ENCODE data around the gene IGF2BP1.
"Not testable (repeated sequence)": the region's sequence is repeated elsewhere in the genome, so short reads cannot be mapped to it uniquely, and the experiment has no call there.

The IGF2BP1 gene

DNA sequence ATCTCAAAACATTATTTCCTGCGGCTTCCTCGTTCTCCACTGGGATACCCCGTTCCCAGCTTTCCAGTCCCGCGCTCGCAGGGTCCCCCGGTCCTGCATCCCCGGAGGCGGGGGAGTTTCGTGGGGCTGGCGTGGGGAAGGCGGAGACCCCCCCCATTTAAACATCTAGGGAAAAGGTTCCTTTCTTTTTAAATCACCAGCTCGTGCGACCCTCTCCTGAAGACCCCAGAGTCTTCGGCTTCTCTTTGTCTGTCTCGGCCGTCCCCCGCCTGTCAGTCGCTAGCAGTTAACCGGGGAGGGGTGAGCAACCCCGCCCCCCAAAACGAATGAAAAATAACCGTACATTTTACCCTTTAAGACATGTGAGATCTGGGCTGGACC is 473 bp upstream of the IGF2BP1 start:
- DNase-seq, result no peak

DNA sequence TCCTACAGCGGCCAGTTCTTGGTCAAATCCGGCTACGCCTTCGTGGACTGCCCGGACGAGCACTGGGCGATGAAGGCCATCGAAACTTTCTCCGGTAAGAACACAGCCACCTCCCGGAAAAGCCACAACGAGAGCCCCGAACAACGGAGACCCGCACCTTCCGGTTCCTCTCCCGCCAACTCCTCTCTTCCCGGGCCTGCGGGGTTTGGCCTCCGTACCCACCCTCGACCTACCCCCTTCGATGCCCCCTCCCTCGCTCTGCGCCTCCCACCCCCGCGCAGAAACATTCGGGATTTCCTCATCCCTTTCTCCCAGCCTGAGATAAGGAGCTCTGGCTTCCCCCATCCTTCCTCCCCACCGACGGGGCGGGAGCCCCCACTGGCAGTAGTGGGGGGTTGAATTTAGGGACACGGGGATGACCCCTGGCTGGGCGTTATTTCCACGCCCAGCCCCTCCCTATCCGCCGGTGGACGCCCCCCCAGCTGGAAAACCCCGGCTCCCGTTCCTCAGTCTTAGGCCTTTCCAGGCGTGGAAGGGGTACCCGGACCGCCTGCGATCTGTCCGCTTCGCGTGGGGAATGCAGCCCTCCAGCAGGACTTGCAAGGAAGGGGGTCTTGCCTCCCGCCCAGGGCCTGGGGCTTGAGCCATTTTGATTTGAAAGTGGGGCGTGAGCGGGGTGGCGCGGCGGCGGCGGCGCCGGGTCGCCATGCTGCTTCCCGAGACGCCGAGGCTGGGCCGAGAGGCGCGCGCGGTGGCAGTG is 822 bp downstream of the IGF2BP1 start:
- no peak for DNase-seq

DNA sequence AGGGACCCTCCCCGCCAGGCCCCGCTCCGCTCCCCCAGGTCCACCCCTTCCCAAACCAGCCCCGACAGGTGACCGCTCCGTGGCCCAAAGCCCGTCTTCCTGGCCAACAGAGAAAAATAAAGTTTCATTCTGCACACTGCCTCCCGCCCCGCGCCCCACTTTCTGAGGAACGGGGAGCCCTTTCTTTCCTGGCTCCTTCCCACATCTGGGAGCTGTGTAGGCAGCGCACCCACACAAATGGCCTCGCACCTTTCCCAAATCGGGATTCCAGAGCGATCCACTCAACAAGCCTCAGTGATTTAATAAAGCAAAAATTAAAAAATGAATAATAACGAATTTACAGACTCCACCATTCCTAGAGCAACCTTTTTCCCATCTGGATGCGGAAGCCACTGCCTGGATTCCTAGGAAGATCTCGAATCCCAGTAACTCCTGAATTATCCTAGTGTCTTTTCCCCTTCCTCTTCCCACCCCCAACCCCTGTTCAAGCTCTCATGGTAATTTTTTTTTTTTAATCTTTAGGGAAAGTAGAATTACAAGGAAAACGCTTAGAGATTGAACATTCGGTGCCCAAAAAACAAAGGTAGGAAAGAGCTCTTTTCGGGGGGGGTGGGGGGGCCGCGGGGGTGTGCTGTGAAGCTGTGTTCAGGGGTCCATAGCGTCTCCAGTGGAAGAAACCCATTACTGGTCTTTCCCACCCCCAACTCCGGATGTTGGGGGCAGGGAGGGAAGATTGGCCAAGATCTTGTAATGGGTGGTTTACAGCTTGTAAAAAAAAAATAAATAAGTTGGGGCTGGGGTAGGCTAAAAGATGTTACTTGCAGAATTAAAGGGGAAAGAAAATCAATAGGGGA is 1.6 kb downstream of the IGF2BP1 start:
- no peak for DNase-seq

DNA sequence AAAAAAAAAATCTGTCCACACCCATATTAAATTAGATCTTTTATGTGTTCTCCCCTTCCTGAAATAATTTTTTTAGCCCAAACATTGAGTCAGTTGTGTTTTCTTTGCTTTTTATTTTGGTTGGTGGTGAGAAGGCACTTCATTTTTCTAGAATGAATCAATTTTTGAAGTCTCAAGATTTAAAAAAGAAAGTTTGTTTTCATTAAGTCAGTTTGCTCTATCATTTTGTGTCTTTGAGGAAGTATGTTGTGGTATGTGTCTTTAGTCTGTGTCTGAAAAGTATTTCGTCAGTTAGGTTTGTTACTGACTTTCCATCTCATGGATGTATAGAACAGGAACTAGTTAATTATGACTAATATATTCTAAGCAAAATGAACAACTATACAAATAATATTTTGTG is 3.8 kb downstream of the IGF2BP1 start:
- no peak for DNase-seq

DNA sequence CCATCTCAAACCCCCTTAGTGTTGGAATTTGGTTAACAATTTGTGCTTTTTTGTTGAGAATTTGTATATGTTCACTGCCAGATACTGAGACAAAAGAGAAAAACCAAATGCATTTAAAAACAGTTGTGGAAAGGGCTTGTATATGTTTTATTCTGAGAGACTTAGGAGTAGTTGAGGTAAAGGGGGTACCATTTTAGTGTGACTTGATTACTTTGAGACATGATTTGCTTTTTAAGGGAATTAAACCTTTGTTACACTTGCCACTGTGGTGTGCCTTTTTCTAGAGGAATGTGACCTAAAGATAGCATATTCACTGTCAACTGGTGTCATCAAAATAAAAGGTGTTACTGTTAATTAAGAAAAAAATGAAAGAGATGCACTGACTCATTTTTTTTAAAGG is 4.5 kb downstream of the IGF2BP1 start:
- no peak for DNase-seq

DNA sequence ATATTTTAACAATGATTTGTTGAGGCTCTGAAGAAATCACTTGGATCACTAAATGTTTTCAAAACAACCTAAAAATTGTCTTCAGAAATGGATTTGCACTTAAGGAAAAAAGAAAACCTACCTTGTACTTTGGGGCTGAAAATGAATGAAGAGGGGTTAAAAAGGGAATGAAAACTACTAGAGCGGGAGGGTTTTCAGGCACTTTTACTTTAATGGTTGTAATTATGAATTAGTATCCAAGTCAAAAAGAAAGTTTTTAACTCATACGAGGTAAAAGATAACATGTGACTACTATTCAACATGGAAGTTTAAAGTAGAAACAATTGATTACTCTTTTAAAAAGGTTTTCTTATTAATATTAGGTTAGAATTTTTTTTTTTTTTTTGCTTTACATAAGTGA is 5.1 kb downstream of the IGF2BP1 start:
- no peak for DNase-seq

DNA sequence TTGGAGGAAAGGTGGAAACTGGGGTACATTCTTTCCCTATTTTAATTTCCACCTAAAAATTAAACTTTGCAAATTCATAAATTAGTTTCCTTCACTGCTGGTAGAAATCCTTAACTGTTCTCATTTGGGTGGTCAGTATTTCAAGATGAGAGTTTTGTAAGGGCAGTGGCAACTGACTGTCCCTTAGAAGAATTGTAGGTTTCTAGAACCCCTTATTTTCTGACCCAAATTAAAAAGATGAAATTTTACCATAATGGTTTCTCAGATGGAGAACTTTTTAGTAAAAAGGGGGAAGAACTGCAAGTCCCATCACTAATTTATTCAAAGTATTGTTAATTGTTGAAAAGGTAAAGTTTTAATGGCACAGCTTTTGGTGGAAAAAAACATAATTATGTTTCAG is 5.6 kb downstream of the IGF2BP1 start:
- DNase-seq, result no peak

DNA sequence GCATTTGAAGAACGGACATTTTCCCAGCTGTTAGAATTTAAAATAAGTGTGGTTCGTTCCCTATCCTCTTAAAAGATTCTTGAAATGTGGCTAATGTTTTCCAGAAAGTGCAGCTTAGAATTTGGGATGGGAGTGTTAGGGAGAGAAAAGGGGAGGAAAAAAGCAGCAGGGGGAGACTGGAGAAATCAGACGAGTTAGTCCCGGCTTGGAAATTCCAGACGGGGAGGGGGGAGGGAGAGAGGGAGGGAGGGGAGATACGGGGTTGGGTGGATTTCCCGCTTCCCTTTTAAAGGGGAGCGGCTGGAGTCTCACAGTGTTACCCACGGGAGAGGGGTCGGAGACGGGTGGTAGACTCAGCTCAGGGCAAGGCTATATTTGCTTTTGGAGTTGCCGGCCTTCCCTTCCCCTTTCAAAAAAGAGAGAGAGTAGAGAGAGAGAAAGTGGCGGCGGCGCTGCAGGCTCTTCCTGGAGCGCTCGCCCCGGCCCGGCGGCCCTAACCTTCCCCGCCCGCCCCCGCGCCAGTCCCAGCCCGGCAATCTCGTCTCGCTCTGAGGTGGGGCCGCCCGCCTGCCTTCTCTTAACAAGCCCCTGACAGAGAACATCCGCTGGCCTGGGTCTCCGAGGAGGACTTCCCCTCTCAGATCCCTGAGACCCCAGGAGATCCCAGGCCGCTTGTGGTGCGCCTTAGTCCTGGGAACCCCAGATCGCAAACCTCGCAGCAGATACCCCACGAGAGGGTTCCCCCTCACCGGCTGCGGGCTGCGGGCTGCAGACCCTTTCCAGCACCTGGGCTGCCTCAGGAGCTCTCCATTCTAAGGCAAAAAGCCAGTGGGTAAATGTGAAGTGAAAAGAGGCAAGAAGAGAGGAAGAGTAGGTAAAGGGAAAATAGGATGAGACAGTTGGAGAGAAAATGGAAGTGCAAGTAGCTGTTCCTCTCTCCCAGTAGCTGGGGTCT is 6.6 kb downstream of the IGF2BP1 start:
- no peak for DNase-seq

DNA sequence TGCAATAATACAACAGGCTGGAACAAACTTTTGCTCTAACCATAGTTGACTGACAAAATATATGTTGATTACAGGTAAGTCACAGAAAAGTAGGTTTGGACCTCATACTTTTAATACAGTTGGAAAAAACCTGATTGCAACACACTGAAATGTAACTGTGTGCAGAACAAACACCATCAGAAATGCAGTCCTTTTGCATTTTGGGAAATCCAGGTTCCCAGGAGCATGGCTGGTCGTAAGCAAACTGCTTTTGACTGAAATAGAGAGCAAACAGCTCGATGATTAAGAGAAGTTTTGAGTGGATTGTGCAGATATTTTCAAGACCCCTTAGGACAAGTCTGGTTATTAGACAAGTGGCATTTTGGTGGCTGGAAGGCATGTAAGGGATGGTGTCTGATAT is 8.0 kb downstream of the IGF2BP1 start:
- no peak for DNase-seq

DNA sequence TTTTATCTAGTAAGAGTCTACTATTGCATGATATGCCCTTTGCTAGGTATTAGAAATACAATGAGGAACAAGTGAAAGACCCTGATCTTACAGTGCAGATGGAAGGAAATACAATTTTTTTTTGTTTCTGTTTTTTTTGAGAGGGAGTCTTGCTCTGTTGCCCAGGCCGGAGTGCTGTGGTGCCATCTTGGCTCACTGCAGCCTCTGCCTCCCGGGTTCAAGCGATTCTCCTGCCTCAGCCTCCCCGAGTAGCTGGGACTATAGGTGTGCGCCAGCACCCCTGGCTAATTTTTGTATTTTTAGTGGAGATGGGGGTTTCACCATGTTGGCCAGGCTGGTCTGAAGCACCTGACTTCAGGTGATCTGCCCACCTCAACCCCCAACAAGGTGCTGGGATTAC is 11.7 kb downstream of the IGF2BP1 start:
- DNase-seq, result not testable (repeated sequence)

DNA sequence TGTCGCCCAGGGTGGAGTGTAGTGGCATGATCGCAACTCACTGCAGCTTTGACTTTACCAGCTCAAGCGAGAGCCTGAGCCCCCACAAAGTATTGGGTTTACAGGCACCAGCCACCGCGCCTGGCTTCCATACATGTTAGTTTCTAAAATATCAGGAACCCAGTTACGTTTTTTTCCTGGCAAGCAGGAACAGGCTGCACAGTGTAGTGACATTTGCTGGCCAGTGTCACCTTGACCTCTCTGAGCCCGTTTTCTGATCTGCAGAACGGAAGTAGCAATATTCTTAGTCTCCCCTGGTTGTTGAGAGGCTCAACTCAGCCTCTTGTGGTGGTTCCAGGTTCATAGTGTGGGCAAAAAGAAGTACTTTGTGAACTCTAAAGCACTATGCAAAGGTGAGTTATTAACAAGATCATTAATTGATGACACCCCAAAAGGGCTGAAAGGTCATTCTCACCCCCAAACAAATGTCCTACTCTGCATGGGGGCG is 15.6 kb downstream of the IGF2BP1 start:
- DNase-seq, result no peak

DNA sequence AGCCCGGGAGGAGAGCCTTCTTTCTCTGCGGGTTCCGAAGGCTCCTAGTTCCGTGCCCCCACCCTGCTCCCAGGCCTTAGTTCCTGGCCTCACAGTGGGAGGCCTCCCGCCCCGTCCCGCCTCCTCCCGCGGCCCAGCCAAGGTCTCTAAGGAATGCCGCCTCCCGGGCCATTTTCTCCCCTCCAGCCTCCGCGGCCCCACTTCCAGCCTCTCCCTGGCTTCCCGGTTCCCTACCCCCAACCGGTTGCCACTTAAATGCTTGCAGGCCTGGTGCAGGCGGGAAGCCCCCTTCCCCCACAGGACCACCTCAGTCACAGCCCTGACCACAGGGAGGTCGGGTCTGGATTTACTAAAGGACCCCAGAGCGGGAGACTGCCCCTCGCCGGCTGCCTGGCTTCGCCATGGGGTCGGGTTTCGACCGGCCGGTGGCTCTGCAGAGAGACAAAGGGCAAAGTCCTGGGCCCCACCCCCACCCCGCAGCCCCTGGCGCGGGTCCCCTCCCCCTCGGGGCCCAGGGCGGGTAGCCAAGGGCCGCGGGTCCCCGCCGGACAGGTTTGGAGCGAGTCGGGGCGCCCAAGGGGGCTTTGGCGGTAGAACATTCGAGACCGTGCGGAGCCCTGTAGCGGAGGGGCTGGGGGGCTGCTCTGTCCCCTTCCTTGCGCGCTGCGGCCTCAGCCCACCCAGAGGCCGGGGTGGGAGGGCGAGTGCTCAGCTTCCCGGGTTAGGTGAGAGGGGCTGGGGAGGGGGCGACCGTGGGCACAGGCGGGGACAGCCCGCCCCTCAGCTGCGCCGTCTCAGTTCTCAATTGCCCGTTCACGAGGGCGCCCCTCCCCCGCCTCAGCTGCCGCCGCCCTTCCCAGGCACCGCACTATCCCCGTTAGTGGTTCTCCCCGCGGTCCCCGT is 16.4 kb downstream of the IGF2BP1 start:
- no peak for DNase-seq

DNA sequence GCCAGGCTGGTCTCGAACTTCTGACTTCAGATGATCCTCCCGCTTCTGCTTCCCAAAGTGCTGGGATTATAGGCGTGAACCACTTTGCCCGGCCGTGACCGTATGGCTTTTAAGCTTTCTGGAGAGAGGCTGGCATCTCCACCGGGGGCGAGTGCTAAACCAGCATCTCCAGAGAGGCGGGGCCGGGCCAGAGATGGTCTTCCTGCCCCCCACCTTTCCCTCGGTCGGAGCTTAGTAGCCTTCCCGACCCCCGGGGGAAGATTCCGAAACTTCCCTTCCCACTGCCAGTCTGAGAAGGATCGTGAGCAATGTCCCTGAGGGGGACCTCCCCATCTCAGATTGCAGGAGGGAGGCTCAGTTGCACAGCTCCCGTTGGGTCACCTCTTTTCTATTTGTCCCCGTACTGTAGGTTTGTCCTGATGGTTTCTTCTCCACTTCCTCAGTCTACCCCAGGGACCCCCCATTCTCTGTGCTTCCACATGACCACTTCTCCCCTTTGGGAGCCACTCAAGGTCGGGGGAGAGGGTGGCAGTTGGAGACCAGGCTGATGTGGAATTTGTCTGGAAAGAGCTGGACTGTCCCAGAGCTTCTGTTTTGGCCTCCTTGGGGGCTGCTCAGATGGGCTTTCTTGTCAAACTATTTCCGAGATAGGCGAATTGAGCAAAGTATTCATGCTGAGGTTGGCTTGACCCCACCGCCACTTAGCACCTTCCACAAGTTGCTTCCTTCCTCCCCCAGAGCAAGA is 18.2 kb downstream of the IGF2BP1 start:
- no peak for DNase-seq

DNA sequence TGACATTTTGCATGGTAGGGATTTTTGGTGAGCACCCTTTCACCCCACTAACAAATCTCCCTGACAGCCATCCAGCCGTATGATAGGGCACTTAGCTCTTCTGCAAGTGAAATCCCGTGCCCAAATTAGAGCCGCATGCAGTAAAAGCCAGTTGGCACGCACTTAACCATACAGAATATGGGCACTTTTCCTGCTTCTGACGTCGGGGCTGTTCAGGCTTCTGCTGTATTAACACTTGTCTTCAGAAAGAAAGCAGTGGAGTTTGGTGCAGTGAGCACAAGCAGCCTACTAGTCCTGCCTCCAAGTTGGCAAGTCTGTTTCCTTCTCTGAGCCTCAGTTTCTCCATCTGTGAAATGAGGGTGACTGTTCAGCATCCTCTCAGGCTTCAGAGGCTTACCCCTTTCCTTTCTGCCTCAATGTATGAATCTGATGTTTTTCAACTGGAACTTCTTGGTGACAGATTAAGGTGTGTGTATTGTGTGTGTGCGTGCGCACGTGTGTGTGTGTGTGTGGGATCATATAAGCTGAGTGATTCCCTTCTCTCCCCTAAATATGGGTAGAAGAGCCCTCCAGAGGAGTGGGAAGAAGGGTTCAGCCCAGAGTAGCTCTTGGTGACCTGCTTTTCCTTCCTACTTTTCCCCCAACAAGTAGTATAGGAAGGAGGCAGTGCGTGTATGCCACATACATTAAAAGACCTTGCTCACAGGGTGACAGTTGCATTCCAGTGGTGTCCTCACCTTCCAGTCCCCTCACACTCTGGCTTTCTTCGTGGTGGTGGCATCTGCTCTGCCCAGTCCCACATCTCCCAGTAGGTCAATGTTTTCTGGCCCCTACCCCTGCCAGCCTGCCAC is 19.0 kb downstream of the IGF2BP1 start:
- DNase-seq, result no peak

DNA sequence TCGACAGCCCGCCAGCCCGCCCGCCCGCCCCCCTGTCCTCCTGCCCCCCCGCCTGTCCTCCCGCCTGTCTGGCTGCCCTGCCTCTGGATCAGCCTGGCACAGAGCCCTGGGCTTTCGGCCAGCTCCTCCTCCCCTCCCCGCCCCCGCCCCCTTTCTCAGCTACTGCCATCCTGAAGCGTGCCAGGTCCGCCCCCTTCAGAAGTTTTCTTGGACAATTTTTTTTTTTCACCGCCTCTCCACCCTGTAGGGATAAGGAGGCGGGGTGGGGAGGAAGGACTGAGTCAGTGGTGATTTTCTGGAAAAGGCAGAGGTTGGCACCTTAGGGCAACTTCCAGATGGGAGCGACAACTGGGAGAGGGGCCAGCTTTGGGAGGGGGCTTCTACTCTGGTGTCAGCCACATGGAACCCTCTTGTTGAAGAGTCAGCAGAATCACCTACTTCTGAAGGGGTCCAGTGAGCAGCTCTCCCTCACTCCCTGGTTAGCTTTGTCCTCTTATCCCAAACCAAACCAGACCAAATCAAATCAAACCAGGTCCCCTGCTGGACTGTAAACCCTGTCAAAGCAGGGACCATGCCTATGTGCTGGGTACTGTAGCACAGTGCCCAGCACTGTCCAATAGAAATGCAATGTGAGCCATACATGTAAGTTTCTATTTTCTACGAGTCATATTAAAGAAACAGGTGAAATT is 19.7 kb downstream of the IGF2BP1 start:
- no peak for DNase-seq

DNA sequence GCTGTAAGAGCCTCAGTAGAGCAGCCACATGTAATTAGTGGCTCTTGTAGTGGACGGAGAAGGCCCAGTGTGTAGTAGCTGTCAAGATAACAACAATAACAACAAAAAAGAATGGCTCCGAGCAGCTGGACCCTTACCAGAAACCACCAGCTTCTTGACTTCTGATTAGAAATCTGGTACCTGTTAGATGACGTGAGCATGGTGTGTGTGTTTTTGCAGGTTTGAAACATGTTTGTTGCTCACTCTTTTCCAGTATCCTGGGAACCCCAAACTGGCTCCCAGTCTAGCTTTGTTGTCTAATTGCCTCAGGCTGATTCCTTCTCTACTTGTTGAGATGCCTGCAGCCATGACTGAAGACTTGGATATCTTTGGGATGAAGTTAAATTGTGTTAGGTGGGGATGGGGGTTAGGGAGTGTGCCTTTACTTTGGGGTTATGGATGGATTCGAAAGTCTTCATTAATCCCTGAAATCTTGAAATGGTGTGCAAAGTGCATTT is 21.0 kb downstream of the IGF2BP1 start:
- DNase-seq, result no peak

DNA sequence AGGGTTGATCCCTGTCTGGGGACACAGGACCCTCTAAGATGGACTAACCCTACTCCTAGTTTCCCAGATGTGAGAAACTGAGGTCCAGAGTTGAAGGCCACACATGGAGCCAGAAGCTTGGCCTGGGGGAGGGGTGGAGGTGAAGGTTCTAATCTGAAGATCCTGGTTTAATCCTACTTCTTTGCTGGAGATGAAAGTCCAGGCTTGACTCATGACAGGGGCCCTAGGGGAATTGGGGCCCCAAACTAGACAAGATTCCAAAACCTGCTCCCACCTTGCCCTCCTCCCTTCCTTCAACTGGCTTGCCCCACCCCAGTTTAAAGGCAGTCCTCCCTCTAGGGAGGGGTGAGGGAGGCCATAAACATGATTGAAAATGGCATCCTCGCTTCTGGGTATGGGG is 21.6 kb downstream of the IGF2BP1 start:
- no peak for DNase-seq

DNA sequence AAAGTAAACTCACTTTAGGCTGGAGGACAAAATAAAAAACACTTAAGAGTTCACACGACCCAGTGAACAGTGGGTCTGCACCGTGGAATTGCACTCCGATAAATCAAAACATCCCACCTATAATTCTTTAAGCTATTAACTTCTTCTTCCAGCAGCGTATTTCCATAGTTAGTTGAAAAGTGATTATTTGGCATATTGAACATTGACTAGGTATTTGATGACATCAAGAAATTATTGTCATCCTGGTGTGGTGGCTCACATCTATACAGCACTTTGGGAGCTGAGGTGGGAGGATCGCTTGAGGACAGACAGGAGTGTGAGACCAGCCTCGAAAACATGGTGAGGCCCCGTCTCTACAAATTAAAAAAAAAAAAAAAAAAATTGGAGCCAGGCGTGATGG is 23.4 kb downstream of the IGF2BP1 start:
- no peak for DNase-seq

DNA sequence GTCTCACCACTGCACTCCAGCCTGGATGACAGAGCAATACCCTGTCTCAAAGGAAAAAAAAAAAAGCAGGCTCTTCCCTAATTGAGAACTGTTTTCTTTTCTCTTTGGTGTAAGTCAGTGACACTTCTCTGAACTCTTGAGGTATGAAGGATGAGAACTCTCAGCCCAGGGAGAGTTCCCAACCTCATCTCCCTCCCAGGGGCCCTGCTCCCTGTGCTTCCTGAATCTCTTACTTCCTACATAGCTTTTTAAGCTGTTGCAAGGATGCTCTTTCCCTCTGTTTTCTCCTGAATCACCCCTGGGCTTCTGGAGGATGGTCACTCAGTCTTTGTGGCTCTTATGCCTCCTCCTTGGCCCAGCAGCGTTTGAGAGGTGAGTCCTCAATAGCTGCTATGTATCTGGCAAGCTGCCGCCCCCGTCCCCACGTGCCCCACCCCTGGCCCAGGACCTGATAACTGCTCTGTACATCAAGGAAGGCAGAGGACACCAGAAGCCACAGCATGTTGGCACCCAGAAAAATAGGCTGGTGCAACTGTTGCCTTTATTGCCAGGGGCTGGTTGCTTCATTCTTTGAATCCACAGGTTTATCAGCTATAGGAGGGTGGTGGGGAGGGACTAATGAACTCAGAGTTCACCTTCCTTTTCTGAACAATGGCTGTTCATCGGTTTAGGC is 24.0 kb downstream of the IGF2BP1 start:
- DNase-seq, result no peak
